B cell (primary cell): Measurements from ENCODE around the gene TNFRSF13B.

Source experiments
- CTCF ChIP-seq: fragments of 200-600 bp; IDR thresholded peaks from one replicate; pipeline ENCODE4 v1.8.0; 2022; ENCODE audit warnings: antibody characterized with exemption, mild to moderate bottlenecking
- EZH2 ChIP-seq: IDR thresholded peaks from 2 replicates; pipeline ENCODE4 v1.6.1; 2012; ENCODE audit warnings: borderline replicate concordance, low read depth, mild to moderate bottlenecking, moderate library complexity, low read length; ENCODE audit not compliant: insufficient read depth, poor library complexity, severe bottlenecking

- TF ChIP-seq CTCF (no peak), EZH2 (no peak)
These were observed 2.8 kb upstream of the TNFRSF13B start for GRCh38 chr17:16974569-16975276.
